Measurements from ENCODE around the gene HSD17B3. TPM values are rescaled to one million over a fixed set of nuclear protein-coding genes. Genes with fewer than 3 reads are reported as not detected.
"Not testable (repeated sequence)": the region's sequence is repeated elsewhere in the genome, so short reads cannot be mapped to it uniquely, and the experiment has no call there.

The HSD17B3 gene
- total RNA-seq, 2 donors from 2014 or later, result 0.55 to 126 TPM

DNA sequence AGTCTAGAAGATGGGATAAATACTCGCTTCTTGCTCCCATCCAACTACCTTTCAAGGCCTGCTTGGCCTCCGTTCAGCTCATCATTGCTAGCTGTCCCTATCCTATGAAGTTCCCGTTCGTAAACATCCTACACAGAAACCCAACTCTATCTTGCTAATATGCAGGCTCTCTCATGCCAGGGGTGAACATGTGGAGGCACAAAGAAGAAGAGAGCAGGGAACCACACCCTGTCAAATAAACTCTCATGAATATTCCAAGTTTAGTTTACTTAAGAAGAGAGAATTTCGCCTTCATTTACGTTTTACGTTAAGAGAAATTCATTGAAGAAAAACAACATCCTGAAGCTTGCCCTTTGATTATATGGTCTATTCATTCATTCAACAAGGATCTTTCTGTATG is 7.9 kb upstream of the HSD17B3 start:
- no peaks in the 10 kb centered on the region for H3K27me3 ChIP-seq (replicated peaks; ENCODE audit: insufficient read depth)
- no peaks in the 10 kb centered on the region for H3K4me1 ChIP-seq (replicated peaks)
- intact Hi-C loops (cut with DNase I), result loop anchor here (10.0 kb wide), 1 partner anchor 1045 kb away; no protein-coding TSS in a partner anchor
- no peak overlapping the region for H3K27ac ChIP-seq
- H3K9me3 ChIP-seq, result no peaks in the 10 kb centered on the region
- H3K36me3 ChIP-seq, result no peaks in the 10 kb centered on the region
- no peak for DNase-seq (ENCODE audit: low spot score)
- H3K4me3 ChIP-seq, result no peak overlapping the region
- TF ChIP-seq CTCF (IDR thresholded peaks at IDR 0.05), result no peak
- no peak for TF ChIP-seq POLR2AphosphoS5 (IDR thresholded peaks at IDR 0.05)
- TF ChIP-seq POLR2A (IDR thresholded peaks at IDR 0.05), result no peak
- 85% methylated on average over 7 of the region's 7 CpGs for WGBS

DNA sequence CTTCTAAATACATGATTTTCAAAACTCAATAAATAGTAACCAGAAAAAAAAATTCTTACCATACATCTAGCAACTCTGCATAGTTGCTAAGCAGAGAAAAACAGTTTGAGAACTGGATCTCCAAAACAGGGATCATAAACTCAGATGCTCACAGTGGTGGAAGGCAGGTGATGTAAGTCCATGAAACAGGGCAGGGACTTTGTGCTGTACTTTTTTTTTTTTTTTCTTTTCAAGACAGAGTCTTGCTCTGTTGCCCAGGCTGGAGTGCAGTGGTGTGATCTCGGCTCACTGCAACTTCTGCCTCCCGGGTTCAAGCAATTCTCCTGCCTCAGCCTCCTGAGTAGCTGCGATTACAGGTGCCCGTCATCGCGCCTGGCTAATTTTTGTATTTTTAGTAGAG is 5.0 kb upstream of the HSD17B3 start:
- DNase-seq (ENCODE audit: low spot score); H3K4me1 ChIP-seq (replicated peaks); H3K27ac ChIP-seq; H3K27me3 ChIP-seq (replicated peaks; ENCODE audit: insufficient read depth); H3K4me3 ChIP-seq; H3K36me3 ChIP-seq; intact Hi-C loops (cut with DNase I); H3K9me3 ChIP-seq: not testable (repeated sequence)
- 96% methylated on average over 6 of the region's 6 CpGs for WGBS

DNA sequence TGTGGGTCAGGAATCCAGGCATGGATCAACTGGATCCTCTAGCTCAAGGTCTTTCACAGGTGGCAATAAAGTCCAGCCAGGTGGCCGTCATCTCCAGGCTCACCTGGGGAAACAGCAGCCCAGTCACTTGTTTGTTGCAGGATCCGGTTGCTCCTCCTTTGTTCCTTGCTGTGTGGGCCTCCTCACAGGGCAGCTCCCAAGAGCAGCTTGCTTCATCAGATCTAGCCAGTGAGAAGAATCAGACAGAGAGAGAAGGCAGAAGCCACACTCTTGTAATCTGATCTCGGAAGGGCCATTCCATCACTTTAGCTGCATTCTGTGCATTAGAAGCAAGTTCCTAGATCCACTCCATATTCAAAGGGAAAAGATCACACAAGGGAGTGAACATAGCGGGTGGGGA is 3.2 kb upstream of the HSD17B3 start:
- no peak overlapping the region for H3K4me3 ChIP-seq
- H3K36me3 ChIP-seq, result no peaks in the 10 kb centered on the region
- H3K9me3 ChIP-seq, result no peaks in the 10 kb centered on the region
- 46% methylated on average over 4 of the region's 4 CpGs for WGBS
- intact Hi-C loops (cut with DNase I), result no loop called here
- TF ChIP-seq POLR2AphosphoS5 (IDR thresholded peaks at IDR 0.05) (no peak), POLR2A (IDR thresholded peaks at IDR 0.05) (no peak), CTCF (IDR thresholded peaks at IDR 0.05) (no peak)
- H3K27ac ChIP-seq, result no peak overlapping the region
- H3K4me1 ChIP-seq (replicated peaks), result no peaks in the 10 kb centered on the region
- DNase-seq (ENCODE audit: low spot score), result no peak
- H3K27me3 ChIP-seq (replicated peaks; ENCODE audit: insufficient read depth), result no peaks in the 10 kb centered on the region

- no peak for DNase-seq (ENCODE audit: low spot score)
- intact Hi-C loops (cut with DNase I), result no loop called here
- Histone ChIP-seq H3K4me3 (no peak overlapping the region), H3K27ac (no peak overlapping the region), H3K36me3 (no peaks in the 10 kb centered on the region), H3K4me1 (replicated peaks) (no peaks in the 10 kb centered on the region), H3K9me3 (no peaks in the 10 kb centered on the region), H3K27me3 (replicated peaks; ENCODE audit: insufficient read depth) (no peaks in the 10 kb centered on the region)
- TF ChIP-seq POLR2AphosphoS5 (IDR thresholded peaks at IDR 0.05) (no peak), POLR2A (IDR thresholded peaks at IDR 0.05) (no peak), CTCF (IDR thresholded peaks at IDR 0.05) (no peak)
Measured at GRCh38 chr9:96304230-96304629, 2.3 kb upstream of the HSD17B3 start.

DNA sequence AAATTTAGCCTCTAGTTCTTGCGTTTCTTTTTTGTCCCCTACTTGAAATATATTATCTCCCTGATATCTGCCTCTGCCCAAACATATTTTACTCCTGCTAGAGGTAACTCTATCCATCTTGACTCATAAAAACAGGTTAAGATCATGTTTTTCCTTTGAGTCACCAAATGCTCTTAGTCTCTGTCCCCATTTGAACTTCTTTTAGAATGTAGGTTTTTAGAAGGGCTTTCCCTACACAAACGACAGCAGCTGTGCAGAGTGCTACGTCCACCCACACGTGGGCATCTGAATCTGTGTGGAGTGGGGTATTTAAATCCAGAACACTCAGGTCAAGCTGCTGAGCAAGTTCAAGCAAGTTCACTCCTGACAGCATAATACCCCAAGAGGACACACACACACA is 2.2 kb downstream of the HSD17B3 start:
- H3K4me3 ChIP-seq, result no peak overlapping the region
- intact Hi-C loops (cut with DNase I), result no loop called here
- 18% methylated on average over 4 of the region's 4 CpGs for WGBS

More for the DNA sequence above, 2.2 kb downstream of the HSD17B3 start:
- no peaks in the 10 kb centered on the region for H3K4me1 ChIP-seq (replicated peaks)
- DNase-seq (ENCODE audit: low spot score), result no peak
- no peak overlapping the region for H3K27ac ChIP-seq
- no peaks in the 10 kb centered on the region for H3K9me3 ChIP-seq
- no peaks in the 10 kb centered on the region for H3K36me3 ChIP-seq
- peak; percentile 25 for TF ChIP-seq POLR2AphosphoS5 (IDR thresholded peaks at IDR 0.05)
- no peak for TF ChIP-seq CTCF (IDR thresholded peaks at IDR 0.05)
- no peak for TF ChIP-seq POLR2A (IDR thresholded peaks at IDR 0.05)
- no peaks in the 10 kb centered on the region for H3K27me3 ChIP-seq (replicated peaks; ENCODE audit: insufficient read depth)
